NCI-H460 (cell line): Measurements from ENCODE around the gene VAV2. TPM values are rescaled to one million over a fixed set of nuclear protein-coding genes. Genes with fewer than 3 reads are reported as not detected.
"Not testable (repeated sequence)": the region's sequence is repeated elsewhere in the genome, so short reads cannot be mapped to it uniquely, and the experiment has no call there.

Source experiments
- DNase-seq: peaks from one replicate; pipeline ENCODE4 v3.0.0-alpha.2; 2016; ENCODE audit warnings: low read depth; ENCODE audit errors: extremely low read depth
- total RNA-seq: library from RNA; depleted of rRNA; stranded (reverse); fragments of >200 nt; shearing (Covaris generic); gene quantifications from 2 replicates; pipeline ENCODE4 v1.2.3, GENCODE V29; 2014

The VAV2 gene
- total RNA-seq, 1 experiment from 2014 or later = 6.0 TPM

DNA sequence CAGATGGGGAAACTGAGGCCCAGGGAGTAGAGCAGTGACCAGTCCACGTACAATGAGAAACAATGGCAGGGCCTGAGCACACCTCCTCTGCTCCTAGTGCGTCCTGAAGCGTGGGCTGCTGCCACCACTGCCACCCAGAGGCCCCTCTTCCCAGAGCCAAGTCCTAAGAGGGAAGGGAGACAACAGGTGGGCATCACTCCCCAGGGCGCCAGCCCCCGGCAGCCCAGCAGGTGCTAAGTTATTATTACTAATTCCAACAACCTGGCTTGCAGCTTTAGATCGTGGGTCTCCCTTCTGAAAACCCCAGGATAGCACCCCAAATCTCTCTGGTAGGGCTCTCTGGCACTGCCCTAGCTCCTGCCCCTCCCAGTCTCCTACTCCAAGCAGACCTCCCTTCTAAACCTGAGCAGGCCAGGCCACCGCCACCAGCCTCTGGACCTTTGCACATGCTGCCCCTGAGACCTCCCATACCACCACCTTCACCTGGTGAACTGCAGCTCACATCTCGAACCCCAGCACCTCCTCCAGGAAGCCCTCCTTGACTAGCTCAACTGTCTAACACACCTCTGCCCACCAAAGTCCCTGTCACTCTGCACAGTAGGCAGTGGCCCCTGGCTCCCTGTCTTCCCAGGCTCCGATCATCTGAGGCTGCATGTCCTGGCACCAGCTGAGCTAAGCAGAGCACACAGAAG, 65.8 kb downstream of the VAV2 start:
- no peak for DNase-seq

DNA sequence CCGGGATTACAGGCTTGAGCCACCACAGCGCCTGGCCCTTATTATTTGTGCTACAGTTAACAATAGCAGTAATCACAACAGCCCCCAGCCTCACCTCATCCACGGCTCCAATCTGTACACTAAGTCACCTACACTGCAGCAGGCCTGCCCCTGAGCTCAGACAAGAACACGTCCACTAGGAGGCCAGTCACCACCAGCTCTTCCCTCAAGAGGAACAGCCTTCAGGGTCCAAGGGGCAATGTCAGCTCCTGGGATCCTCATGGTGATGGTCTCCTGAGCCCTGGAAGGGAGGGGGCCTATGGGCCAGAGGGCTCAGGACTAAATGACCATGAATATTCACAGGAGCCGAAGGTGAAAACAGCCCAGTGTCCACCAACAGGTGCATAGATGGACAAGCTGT, 67.7 kb downstream of the VAV2 start:
- no peak for DNase-seq

DNA sequence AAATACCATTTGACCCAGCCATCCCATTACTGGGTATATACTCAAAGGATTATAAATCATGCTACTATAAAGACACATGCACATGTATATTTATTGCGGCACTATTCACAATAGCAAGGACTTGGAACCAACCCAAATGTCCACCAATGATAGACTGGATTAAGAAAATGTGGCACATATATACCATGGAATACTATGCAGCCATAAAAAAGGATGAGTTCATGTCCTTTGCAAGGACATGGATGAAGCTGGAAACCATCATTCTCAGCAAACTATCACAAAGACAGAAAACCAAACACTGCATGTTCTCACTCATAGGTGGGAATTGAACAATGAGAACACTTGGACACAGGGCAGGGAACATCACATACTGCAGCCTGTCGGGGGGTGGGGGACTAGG, 68.5 kb downstream of the VAV2 start:
- not testable (repeated sequence) for DNase-seq

DNA sequence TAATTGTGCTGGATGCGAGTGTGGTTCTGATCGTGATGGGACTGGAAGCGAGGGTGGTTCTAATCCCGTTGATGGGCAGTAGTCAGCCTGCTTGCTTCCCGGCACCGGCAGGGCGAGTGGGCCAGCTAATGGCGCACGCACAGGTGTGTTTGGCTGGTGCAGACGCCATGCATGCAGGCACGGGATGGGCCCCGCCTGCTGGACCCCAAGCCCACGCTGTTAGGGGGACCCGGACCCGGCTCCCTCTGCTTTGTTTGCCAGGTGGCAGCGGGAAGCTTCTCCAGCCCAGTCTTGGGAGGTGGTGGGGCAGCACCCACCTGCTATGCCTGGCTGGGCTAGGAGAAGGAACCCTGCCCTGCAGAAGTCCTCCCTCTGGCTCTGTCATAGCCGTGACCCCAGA, 70.3 kb downstream of the VAV2 start:
- no peak for DNase-seq

DNA sequence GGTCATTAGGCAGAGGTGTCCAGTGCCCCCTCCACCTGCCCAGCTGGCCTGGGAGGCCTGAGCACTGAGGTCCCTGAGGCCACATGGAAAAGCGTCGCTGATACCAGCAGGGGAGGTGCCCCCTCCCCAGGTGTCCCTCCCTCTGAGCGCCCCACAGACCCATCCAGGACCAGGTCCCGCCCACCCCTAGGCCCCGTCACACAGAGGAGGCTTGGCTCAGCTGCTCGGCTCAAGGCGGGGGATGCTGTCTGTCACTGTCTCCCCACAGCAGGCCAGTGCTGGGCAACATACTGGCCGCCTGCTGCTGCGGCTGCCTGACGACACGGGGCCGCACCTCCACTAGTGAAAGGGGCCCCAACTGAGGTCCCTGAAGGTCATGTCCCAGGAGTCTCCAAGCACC, 71.7 kb downstream of the VAV2 start:
- DNase-seq = no peak

DNA sequence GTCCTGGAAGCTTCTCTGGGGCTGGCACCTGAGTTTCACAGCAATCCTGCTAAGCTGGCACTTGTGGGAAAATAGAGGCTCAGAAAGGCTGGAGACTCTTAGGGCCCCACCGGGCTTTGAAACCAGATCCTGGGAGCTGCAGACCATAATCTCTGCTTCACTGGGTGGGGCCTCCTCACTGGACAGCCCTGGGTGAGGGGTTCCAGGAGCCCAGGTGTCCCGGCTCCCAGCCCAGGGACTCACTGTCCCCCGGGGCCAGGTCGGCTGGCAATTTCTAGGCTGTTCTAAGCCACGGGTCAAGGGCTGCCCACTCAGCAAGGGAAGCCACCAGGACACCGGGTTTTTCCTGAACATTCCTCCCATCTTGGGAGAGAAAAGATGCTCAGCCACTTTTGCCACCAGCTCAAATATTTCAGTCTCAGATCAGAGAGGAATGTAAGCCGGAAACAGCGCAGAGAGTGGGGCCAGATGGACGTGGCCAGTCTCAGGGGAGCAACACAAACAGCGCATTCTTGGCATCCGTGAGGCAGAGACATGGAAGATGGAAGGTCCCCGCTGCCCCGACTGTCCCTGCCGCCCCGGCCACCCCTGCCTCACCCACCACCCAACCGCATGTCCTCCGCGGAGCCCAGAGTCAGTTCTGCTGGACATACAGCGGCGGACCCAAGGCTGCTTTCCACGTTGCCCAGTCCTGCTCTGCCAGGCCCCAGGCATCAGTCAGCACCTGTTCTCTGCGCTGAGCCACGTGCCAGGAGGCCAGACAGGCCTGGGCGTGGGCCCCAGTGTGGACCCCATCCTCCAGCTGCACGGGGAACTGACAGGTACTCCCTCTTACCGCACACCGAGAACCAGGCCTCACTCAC, 72.6 kb downstream of the VAV2 start:
- DNase-seq = no peak

DNA sequence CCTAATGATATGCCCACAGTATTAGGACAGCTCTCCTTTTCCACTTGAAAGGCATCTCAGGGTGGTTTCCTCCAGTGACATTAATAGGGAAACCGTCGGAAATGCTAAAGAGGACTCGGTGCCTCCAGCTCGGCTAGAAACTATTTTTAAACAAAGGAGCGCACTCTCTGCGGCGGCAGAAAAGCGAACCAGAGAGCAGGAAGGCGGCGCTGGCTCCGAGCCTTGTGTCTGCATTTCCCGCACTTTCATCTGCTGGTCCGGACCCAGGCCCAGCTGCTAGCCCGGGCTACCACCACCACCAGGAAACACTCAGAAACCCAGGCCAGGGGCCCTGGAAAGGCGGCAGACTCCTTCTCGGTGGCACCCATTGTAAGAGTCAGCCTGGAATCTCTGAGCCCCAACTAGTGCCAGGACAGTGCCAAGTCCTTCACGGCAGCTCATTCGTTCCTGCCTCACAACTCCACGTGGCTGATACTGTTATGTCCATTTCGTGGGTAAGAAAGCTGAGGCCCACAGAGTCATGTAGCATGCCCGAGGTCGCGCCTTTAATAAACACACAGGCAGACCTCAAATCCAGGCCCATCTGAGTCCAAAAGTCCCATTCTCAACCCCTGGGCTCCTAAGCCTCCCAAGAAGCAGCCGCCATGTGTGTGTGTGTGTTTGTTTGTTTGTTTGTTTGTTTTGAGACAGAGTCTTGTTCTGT, 73.9 kb downstream of the VAV2 start:
- DNase-seq = no peak

DNA sequence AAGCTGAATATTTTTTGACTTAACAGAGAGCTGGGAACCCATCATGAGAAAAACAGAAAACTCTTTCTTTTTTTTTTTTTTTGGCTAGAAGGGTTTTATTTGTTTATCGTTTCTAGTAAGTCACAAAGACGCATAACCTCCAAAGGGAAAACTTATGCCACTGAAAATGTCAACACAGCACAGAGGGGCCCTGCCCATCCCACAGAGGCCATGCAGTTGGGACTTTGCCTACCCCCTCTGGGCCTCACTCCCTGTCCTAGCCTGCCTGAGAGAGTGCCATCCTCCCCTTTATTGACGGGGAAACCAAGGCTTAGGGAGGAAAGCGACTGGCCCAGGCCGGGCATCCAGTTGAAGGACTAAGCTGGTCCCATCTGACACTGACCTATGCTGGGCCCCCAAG, 74.7 kb downstream of the VAV2 start:
- no peak for DNase-seq

DNA sequence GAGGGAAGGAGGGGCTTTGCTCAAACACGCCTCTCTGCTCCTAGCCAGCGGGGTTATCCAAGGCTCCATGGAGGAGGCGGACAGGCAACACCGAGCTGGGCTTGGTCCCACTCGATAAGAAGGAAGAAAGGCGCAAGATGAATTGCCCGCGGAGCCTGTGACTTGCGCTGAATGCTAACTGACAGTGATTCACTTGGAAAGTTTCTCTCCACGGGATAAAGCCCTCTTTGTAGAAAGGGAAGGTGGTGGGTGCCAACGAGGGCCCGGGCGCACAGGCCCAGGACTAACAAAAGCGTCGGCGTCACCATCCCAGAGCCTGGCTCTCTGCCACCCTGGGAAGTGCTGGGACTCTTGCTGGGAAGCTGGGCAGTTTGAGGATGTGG, 76.0 kb downstream of the VAV2 start:
- DNase-seq = no peak

DNA sequence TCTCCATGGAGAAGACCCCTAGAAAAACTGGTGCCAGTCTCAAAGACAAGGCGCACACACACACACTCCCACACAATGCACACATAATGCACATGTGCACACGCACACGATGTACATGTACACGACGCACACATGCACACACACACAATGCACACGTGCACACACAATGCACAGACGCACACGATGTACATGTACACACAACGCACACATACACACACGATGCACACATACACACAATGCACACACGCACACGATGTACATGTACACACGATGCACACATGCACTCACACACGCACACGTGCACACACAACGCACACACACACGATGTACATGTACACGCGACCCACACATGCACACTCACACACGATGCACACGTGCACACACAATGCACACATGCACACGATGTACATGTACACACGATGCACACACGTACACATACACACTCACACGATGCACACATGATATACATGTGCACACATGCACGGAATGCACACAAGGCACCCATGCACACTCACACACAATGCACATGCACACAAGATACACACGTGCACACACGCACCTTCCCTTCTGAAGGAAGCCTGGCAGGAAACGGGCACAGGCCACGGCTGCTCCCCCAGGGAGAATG, 76.5 kb downstream of the VAV2 start:
- DNase-seq = no peak

DNA sequence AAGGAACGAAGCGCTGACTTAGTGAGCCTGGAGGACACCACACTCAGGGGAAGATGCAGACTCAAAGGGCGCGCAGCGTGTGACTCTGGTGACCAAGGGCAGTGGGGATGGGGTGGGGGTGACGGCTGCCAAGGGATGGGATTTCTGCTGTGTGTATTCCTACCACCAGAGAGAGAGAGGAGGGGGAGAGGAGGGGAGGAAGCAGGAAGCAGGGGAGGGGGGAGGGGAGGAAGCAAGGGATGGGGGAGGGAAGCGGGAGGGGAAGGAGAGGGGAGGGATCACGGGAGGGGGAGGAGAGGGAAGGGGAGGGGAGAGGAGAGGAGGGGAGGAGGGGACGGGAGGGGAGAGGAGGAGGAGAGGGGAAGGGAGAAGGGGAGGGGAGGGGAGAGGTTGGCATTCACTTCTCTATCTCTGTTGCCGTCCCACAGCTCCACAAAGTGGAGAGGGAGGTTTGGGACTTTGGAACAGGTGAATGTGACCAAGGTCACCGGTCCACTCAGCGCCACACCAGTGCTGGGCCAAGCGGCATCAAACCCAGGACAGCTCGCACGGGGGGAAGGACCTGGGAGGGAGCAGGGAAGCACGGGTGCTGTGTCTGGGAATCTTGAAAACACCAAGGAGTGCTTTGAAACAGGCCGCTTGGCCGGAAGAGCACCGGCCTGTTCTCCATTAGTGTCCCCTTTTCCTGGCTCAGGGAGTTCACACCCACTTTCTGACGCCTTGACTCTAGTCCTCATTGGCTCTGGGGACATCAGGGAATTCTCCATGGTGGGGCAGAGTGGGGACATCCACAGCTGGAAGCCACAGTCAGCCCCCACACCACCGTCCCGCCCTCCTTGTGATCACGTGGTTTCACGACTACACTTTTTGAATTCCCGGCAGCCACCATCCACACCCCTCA, 77.4 kb downstream of the VAV2 start:
- DNase-seq = no peak

DNA sequence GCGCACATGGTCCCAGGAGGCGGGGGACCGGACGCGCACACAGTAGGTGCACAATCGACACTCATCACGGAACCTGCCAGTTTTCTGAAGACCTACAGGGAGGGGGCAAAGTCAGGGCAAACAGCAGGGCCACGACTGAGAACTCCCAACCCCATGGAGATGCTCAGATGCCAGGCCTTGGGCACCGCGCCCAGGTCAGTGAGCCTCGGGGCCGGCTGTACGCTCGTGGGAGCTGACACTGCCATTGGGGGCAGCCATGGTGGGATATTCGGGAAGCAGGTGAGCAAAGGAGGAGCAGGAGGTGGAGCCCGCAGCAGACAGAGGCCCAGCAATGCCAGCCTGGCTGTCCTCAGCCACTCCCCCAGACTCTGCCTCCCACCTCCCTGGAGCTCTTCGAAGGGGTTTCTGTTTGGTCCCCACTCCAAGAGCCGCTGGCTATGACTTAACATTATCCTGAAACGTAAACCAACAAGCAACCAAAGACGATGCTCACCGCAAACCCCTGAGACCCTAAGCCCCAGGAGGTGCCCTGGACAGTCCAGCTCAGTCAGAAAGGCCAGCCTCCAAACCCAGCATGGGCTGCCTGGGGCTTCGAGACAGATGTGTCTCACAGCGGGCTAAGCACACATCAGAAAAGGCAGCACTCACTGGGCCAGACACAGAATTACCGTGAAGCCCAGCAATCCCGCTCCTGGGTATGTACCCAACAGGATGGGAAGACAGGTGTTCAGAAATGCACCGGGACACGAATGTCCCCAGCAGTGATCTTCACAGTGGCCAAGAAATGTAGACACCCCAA, 78.4 kb downstream of the VAV2 start:
- DNase-seq = no peak

DNA sequence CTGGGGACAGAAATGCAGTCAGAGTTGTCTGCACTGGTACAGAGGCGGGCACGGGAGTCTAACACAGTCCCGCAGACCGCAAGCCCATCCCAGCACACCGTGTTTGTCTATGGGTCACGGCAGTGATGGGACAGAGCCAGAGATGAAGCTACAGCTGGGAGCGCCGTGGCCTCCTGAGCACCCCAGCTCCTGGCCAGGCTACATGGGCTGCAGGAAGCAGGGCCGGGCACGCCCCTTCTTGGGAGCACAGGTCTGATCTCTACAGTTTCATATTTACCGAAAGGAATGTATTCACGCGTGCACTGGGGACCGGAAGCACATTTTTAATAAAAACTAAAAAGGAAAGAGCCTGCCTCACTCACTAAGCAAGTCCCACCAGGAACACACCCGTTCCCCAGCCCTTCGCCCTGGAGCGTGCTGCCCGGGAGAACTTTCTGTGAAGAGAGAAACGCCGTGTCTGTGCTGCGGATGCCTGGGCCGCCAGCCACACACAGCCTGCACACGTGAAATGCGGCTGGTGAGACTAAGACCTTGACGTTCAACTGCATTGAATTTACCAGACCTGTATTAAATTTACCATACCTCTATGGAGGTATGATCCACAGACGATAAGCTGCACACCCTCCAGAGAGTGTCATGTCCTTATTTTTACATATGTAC, 81.1 kb downstream of the VAV2 start:
- DNase-seq = no peak

DNA sequence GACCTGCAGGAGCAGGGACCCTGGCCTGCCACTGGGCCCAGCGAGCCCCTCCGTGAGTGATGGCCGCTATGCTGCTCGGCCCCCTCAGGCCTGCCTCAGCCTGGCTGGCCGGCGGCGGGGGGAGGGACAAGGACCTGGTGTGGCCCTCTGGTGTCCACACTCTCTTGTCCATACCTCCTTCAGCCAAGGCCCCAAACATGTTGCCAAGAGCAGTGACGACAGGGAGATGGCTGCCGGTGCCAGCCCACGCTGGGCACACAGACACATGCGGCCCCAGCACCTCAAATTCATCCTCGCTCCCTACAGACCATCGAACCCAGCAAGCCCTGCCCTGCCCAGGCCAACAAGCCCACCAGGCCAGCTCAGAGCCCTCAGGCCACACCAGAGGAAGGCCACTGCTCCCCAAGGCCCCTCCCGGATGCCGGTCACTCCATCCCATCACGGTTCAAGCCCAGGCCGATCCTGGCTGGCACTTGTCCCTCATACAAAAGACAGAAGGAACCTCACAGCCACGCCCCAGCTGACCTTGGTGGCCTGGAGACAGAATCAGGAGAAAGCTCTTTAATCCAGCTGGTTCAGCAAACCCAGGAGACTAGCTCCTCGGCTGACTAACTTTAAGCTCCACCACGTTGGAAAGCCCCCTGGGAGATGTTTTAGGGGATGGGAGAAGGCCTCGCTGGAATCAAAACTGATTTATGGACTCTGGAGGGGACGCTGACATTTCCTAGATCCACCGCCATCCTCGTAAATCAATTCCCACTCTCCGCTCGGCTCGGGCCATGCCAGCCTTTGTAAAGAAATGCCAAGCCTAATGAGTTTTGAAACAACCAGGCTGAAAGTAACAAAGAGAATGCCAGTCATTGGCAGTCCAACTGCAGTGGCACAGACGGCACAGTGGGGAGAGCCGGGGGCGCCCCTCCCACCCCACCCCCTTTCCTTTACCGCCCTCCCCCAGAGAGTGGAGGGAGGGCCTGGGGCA, 84.9 kb downstream of the VAV2 start:
- no peak for DNase-seq

DNA sequence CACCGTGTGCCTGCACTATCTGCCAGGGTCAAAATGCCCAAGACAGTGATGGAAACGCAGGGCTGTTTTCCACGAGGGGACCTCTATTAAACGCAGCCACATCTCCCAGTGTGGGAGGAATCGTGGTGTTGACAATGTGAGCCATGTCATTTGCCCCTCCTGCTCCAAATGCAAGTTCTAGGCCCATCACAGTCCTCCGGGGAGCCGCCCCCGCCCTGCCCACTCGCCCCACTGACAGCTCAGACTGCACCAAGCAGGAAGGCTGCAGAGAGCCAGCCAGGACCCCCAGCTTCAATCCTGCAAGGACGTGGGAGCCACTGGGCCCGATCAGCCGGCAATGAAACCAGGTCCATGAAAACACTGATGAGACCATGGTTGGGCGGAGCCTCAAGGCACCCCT, 85.9 kb downstream of the VAV2 start:
- DNase-seq = no peak

DNA sequence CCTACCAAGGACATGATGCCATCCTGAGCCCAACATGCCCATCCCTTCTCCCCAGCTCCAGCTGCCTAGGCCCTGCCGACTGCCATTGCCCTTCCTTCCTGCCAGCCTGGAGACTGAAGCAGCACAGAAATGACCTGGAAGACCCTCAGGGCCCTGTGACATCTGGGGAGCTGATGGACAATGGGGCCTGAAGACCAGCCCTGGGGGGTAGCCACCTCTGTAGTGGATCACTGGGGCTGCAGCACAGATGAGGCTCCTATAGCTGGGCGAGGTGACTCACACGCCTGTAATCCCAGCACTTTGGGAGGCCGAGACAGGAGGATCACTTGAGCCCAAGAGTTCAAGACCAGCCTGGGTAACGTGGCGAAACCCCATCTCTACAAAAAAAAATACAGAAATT, 86.6 kb downstream of the VAV2 start:
- DNase-seq = no peak

DNA sequence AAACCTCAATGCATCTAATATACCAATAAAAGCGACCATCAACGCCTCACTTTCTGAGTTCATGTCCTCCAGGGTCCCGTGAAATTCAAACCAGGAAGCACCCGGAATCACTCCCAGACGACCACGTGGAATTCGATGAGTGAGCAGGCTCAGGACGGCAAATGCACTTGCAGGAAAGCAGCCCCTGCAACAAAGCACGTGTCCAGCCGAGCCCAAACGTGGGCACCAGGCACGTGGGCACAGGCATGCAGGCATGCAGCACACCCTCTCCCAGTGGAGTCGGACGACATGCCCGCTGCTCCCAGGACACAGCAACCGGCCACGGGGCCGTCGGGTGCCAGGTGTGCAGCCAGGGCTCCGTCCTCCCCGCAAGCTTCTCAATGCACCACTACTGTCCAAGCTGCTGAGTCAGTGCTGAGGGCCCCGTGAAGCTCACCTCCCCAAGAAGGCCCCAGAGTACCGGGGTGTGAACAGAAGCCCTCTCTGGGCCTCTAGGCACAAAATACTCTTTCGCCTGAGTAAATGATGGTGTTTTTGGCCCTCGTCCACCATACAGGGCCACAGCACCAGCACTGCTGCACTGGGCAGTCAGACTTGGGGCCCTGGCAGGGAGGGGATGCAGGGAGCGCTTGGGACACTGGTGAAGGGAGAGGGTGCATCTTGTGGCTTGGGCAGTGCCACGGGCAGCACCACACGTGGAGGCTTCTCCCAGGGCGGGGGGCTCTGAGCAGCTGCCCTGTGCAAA, 87.6 kb downstream of the VAV2 start:
- DNase-seq = no peak
